Loucy (cell line): ENCODE measurements around the gene MAN1A2.
"Not testable (repeated sequence)": the region's sequence is repeated elsewhere in the genome, so short reads cannot be mapped to it uniquely, and the experiment has no call there.

Experiments used
- CTCF ChIP-seq: fragments of 200-600 bp; sonication (generic); conservative IDR thresholded peaks from 2 replicates; pipeline ENCODE4 v1.5.1; 2014; ENCODE audit warnings: mild to moderate bottlenecking, antibody characterized with exemption, low read length
- EZH2phosphoT487 ChIP-seq: fragments of 200-600 bp; IDR thresholded peaks from 2 replicates; pipeline ENCODE4 v1.6.1; 2018; ENCODE audit warnings: antibody characterized with exemption, mild to moderate bottlenecking, moderate library complexity, borderline replicate concordance

- TF ChIP-seq CTCF, EZH2phosphoT487: not testable (repeated sequence)
These were observed 41.2 kb upstream of the MAN1A2 start for GRCh38 chr1:117326035-117326434.
